Neutrophil (primary cell): ENCODE data around the gene DCPS.
A peak's percentile ranks its signal among the peaks of the same experiment; 100 is the strongest.
"Not testable (repeated sequence)": the region's sequence is repeated elsewhere in the genome, so short reads cannot be mapped to it uniquely, and the experiment has no call there.

Experiments
- H3K27ac ChIP-seq: fragments of 200-600 bp; sonication (generic); 2 replicates; pipeline ENCODE4 v1.5.1; 2016; ENCODE audit warnings: mild to moderate bottlenecking, moderate library complexity
- H3K27me3 ChIP-seq: fragments of 200-600 bp; sonication (generic); 2 replicates; pipeline ENCODE4 v1.6.0; 2016; ENCODE audit warnings: mild to moderate bottlenecking
- H3K36me3 ChIP-seq: fragments of 200-600 bp; sonication (generic); 2 replicates; pipeline ENCODE4 v1.5.1; 2017
- H3K4me1 ChIP-seq, 2 experiments: fragments of 200-600 bp in 1 of 2; sonication (generic) in 1 of 2; 1 replicate in 1 of 2; 2 replicates in 1 of 2; pipeline versions ENCODE4 v1.5.1 to v1.6.1; 2013 to 2016; ENCODE audit warnings: low read depth in 1 of 2, low read length in 1 of 2, mild to moderate bottlenecking in 1 of 2, moderate library complexity in 1 of 2; ENCODE audit not compliant: control insufficient read depth in 1 of 2, insufficient read depth in 1 of 2
- H3K4me3 ChIP-seq, 2 experiments: fragments of 200-600 bp in 1 of 2; sonication (generic) in 1 of 2; 1 replicate in 1 of 2; 2 replicates in 1 of 2; pipeline ENCODE4 v1.5.1; 2013 to 2016; ENCODE audit warnings: low read depth in 1 of 2, low read length in 1 of 2, mild to moderate bottlenecking in 1 of 2, moderate library complexity in 1 of 2
- H3K9me3 ChIP-seq: fragments of 200-600 bp; sonication (generic); 2 replicates; pipeline ENCODE4 v1.5.1; 2016
- TF ChIP-seq, protein P1 (sequence below): fragments of 200-600 bp; sonication (generic); IDR thresholded peaks from 2 replicates; pipeline ENCODE4 v1.5.1; 2016; ENCODE audit warnings: antibody characterized with exemption

Gene DCPS

DNA sequence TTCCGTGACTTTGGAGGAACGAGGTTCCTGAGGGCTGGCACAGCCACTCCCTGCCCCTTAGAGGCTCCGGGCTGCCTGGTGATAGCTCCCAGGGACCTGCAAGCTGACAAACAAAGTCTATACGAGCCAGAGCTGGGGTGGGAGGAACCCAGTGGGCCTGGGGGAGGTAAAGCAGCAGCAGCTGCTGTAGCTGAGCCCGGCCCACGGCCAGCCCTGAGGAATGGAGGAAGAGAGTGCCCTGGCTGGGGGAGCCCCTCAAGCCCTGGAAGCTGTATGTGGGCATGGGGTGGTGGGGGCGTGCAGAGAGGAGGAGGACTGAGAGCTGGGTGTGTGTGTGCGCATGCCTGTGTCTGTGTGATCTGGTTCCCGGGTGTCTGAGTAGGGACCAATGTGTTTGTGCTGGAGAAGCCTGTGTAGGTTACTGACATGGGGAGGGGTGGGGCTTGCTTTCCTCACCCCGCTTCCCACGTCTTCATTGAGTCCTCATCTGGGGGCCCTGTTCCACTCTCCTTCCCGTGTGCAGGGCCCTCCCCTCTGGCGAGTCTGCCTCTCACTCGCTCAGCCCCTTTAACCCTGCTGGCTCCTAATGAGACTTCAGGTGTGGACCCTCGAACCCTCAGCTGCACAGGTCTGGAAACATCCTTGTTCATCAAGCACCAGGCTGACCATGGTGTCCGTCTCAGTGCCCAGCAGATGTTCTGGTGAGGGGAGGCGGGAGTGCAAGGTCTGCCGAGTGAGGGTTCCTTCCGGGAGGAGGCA, 62.4 kb downstream of the DCPS start:
- Histone ChIP-seq H3K4me3 (no peak overlapping the region), H3K4me1 (peaks cover 47 to 49% of the 10 kb centered on the region in 2 experiments), H3K36me3 (peaks cover 6% of the 10 kb centered on the region), H3K27ac (peak overlapping the region; percentile 14), H3K27me3 (no peaks in the 10 kb centered on the region), H3K9me3 (no peaks in the 10 kb centered on the region)
- TF ChIP-seq, protein P1, sequence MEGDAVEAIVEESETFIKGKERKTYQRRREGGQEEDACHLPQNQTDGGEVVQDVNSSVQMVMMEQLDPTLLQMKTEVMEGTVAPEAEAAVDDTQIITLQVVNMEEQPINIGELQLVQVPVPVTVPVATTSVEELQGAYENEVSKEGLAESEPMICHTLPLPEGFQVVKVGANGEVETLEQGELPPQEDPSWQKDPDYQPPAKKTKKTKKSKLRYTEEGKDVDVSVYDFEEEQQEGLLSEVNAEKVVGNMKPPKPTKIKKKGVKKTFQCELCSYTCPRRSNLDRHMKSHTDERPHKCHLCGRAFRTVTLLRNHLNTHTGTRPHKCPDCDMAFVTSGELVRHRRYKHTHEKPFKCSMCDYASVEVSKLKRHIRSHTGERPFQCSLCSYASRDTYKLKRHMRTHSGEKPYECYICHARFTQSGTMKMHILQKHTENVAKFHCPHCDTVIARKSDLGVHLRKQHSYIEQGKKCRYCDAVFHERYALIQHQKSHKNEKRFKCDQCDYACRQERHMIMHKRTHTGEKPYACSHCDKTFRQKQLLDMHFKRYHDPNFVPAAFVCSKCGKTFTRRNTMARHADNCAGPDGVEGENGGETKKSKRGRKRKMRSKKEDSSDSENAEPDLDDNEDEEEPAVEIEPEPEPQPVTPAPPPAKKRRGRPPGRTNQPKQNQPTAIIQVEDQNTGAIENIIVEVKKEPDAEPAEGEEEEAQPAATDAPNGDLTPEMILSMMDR = no peak

DNA sequence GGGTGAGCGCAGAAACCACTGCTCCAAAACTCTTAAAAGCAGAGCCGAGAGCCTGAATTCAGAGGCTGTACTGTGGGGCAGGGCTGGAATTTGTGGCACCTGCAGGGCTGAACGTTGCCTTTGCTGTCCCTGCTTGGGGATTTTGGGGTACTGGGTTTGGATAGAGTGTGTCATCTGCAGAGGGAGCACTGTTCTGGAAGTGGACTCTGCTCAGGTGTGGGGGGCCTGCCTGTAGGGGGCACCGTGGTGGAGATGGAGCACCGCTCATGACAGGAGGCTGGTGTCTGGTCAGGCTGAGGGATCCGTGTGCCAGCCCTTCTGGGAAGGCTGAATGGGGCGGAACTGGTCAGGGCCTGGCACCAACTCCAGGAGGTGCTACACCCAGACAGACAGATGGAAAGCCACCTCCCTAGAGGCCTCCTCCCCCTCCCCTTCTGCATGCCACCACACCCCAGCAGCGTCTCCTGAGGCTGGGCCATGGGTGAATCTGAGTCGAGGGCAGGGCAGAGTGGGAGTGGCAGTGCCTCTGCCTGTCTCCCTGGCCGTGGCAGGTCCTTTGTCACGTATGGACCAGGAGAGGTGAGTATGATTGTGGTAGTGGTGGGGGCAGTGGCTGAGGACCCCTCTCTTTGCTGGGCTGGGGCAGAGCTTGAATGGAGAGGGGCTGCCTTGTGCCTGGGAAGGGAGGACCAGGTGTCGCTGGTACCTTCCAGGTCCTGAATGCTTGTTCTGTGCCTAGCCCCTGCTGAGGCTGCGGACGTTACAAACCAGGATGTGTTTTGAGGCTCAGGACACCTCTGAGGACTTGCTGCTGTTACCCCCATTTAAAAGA, 63.2 kb downstream of the DCPS start:
- not testable (repeated sequence) for H3K36me3 ChIP-seq, H3K4me3 ChIP-seq, H3K9me3 ChIP-seq, H3K27me3 ChIP-seq
- Histone ChIP-seq H3K4me1 (peaks cover 43 to 49% of the 10 kb centered on the region in 2 experiments), H3K27ac (peak overlapping the region; percentile 14)

DNA sequence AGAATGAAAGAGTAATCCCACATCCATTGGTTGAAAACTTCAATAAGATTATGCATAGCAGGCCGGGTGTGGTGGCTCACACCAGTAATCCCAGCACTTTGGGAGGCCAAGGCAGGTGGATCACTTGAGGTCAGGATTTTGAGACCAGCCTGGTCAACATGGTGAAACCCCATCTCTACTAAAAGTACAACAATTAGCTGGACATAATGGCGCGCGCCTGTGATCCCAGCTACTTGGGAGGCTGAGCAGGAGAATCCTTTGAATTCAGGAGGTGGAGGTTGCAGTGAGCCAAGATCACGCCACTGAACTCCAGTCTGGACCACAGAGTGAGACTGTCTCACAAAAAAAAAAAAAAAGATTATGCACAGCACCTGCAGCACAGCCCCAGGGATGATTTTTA, 63.9 kb downstream of the DCPS start:
- Histone ChIP-seq H3K4me1 (peaks cover 43 to 49% of the 10 kb centered on the region in 2 experiments), H3K4me3 (peak overlapping the region in 1 of 2 experiments; percentile 49), H3K27ac (peak overlapping the region; percentile 87)
- H3K27me3 ChIP-seq, H3K9me3 ChIP-seq, H3K36me3 ChIP-seq: not testable (repeated sequence)

DNA sequence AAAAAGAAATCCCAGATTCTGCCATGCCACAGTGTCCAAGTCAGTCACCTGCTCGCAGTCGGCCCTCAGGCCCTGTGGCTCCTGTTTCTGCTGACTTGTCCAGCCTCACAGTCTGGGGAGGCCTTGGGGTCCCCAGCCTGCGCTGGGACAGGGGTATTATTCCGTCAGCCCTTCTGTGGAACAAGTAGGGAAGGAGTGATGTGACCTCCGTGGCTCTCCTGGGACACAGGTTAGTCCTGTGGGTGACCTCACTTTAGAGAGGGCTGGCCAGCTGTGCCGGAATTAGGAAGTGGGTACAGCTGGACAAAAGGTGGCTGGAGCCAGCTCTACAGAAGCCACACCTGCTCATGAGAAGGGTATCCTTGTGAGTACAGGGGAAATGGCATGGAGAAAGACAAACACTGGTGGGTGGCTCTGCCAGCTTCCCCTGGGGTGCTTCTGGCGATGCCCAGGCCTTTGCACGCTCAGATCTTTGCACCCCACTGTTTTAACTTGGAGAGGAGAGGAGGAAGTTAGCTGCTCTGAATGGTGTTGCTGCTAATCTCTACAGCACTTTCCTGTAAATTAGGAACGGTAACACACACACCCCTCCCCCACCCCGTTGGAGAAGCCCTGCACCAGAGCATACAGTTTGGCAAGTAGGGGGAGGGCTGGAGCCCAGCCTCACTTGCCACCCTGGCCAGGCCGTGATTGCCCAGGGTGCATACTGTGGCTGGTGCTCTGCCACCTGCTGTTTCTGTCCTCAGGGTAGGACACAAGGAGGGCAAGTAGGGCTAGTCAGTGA, 64.7 kb downstream of the DCPS start:
- Histone ChIP-seq H3K27ac (peak overlapping the region; percentile 87), H3K4me1 (peaks cover 43 to 49% of the 10 kb centered on the region in 2 experiments), H3K4me3 (peak overlapping the region; percentile 49)
- not testable (repeated sequence) for H3K9me3 ChIP-seq, H3K27me3 ChIP-seq, H3K36me3 ChIP-seq

DNA sequence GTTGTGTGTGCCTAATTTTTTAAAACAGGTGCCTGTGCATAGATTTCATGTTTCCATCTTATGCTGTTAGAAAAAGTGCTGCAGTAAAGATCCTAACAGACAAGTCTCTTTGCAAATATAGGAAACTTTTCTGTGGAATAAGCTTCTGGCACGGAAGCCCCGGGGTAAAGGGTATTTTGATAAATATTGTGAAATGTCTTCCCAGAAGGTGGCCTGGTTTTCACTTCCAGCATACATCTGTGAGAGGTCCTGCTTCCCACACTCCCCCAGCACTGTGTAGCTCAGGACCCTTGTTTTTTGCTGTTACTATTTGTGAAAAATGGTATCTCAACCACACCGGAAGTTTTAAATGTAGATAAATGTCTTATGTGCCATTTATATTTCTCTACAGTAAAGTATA, 66.2 kb downstream of the DCPS start:
- H3K36me3 ChIP-seq = no peaks in the 10 kb centered on the region
- H3K27ac ChIP-seq = peak overlapping the region; percentile 87
- peaks cover 39 to 44% of the 10 kb centered on the region in 2 experiments for H3K4me1 ChIP-seq
- TF ChIP-seq, protein P1 = no peak
- H3K9me3 ChIP-seq = no peaks in the 10 kb centered on the region
- no peaks in the 10 kb centered on the region for H3K27me3 ChIP-seq
- H3K4me3 ChIP-seq = no peak overlapping the region

DNA sequence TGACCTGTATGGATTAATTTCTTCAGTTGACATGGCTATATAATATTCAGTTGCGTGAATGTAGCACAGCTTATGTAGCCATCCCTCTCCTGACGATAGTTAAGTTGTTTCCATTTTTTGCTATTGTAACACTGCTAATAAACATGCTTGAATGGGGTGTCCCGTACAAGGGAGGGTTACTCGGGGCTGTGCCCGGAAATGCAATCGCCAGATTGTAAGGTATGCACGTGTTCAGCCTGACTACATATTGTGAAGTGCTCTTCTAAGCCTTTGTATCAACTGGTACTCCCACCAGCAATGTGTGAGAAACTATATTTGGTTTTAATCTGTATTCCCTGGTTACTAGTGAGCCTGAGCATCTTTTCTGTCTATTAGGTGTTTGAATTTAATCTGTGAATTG, 67.7 kb downstream of the DCPS start:
- Histone ChIP-seq H3K36me3 (no peaks in the 10 kb centered on the region), H3K4me3 (no peak overlapping the region), H3K27me3 (no peaks in the 10 kb centered on the region), H3K4me1 (peaks cover 34 to 37% of the 10 kb centered on the region in 2 experiments), H3K27ac (no peak overlapping the region), H3K9me3 (no peaks in the 10 kb centered on the region)
- TF ChIP-seq, protein P1 = no peak

DNA sequence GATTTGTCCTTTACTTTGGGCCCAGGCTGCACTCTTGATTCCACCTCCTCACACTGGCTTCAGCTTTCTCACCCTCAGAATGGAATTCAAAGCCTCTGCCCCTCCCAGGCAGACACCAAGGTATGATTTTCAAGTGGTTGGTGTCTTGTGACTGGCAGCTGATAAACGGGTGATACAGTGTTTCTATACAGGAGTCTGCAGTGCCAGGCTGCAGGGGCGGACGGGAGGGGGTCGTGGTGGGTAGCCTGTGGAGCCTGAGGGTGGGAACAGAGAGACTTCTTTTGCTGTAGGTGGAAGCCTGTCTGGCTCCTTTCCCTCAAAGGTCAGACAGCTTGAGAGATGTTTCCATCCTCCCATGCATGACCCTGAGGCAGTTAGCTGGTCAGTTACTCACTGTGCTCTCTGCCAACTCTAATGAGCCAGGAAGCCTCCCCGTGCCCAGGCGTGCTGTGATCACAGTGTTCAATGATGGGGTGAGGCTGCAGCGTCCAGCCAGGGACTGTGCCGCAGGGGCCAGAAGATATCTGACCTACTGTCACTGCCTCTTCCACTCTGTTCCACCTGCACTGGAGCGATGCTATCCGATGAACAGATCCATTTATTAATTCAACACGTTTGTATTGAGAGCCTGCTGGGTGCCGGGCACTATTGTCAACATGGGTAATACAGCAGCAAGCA, 69.7 kb downstream of the DCPS start:
- H3K9me3 ChIP-seq, H3K36me3 ChIP-seq, H3K4me3 ChIP-seq, H3K27ac ChIP-seq, H3K27me3 ChIP-seq: not testable (repeated sequence)
- H3K4me1 ChIP-seq = peaks cover 17 to 21% of the 10 kb centered on the region in 2 experiments

DNA sequence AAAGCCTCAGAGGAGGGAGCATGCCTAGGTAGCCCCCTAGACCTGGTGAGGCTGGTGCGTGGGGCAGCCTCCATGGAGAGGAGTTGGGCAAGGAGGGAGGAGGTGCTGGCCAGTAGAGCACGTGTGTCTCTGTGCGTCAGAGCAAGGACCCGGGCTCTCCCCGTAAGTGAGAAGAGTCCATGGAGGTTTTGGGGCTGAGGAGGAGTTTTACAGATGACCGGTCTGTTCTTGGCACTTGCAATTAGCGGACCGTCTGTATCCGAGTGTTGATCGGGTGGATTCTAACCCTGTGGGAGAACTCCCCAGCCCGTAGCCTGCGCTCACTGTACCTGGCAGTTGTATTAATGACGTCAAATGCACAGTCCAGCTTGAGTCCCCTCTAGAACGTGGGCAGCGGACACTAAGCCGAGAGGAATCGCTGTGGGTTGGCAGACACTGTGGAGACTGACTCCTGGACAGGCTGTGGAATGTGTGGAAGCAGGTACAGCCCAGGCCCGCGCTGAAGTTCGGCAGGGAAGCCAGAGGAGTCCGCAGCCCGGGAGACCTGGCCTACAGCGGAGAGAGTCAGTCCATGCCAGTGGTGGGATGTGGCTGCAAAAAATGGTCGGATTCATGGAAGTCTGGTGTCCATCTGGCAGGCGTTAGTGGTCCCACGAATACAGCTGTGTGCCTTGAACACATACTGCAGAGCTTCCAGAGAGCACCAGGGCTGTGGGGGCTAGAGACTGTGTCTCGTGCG, 70.9 kb downstream of the DCPS start:
- H3K27ac ChIP-seq, H3K36me3 ChIP-seq, H3K4me1 ChIP-seq, H3K9me3 ChIP-seq, H3K4me3 ChIP-seq, H3K27me3 ChIP-seq: not testable (repeated sequence)
